ENCODE data around the gene IFITM1. TPM values are rescaled to one million over a fixed set of nuclear protein-coding genes. Genes with fewer than 3 reads are reported as not detected.

Gene IFITM1
- total and polyA plus RNA-seq, 2 of the 4 experiments (the other 2 are of a cell fraction) = 24.2 to 68.9 TPM

GRCh38 chr11:353179-353873, 39.5 kb downstream of the IFITM1 start:
- Histone ChIP-seq H3K23ac (ENCODE audit: low read depth, low read length) (no peak overlapping the region), H3K27ac (ENCODE audit: insufficient read depth, low read length) (peak overlapping the region; percentile 3), H3K14ac (replicated peaks; ENCODE audit: low read depth, low read length) (peak overlapping the region; percentile 6), H2BK120ac (ENCODE audit: low read depth, low read length) (peak overlapping the region; percentile 45), H3K36me3 (ENCODE audit: control insufficient read depth, insufficient read depth, low read length) (no peaks in the 10 kb centered on the region), H3K9me1 (ENCODE audit: insufficient read depth, low read length) (peaks cover 27% of the 10 kb centered on the region), H3K27me3 (ENCODE audit: control insufficient read depth, insufficient read depth, low read length) (no peaks in the 10 kb centered on the region), H3K56ac (ENCODE audit: extremely low read depth, insufficient read depth, low read length) (no peak overlapping the region), H3K9me3 (ENCODE audit: control insufficient read depth, insufficient read depth, low read length) (no peaks in the 10 kb centered on the region), H2AFZ (replicated peaks; ENCODE audit: low read length, poor library complexity) (peak overlapping the region; percentile 76), H4K91ac (ENCODE audit: insufficient read depth, low read depth, low read length) (peak overlapping the region; percentile 67), H2AK9ac (replicated peaks; ENCODE audit: low read depth, low read length, poor library complexity) (no peak overlapping the region), H2BK15ac (ENCODE audit: low read depth, low read length) (peak overlapping the region; percentile 57; the same call in 1 of the 3 replicates), H3K9ac (ENCODE audit: low read depth, low read length) (no peak overlapping the region), H4K5ac (ENCODE audit: low read depth, low read length) (peak overlapping the region; percentile 78), H3K4ac (ENCODE audit: low read depth, low read length) (peak overlapping the region; percentile 3), H3K4me3 (ENCODE audit: insufficient read depth, low read depth, low read length) (no peak overlapping the region), H4K8ac (ENCODE audit: low read depth in 2 of 2, low read length in 2 of 2) (peak overlapping the region; percentile 64 to 75), H3K79me1 (ENCODE audit: low read depth in 1 of 2, low read length in 2 of 2) (peaks cover 0 to 17% of the 10 kb centered on the region in 2 experiments; a peak in 1 of 4 replicates), H2AK5ac (ENCODE audit: low read depth, low read length) (0 out of 2 replicates have a peak overlapping the region, but pooled peaks have one; percentile 92), H2BK5ac (ENCODE audit: low read depth, low read length, poor library complexity, severe bottlenecking) (peak overlapping the region; percentile 47), H3K4me1 (ENCODE audit: control insufficient read depth, insufficient read depth, low read length) (peaks cover 8% of the 10 kb centered on the region), H4K20me1 (ENCODE audit: insufficient read depth, low read length) (no peaks in the 10 kb centered on the region), H3K18ac (ENCODE audit: low read depth, low read length) (peak overlapping the region; percentile 80), H3K4me2 (ENCODE audit: low read depth, low read length) (peak overlapping the region; percentile 2; the same call in 1 of the 2 replicates), H2BK20ac (ENCODE audit: low read depth, low read length) (peak overlapping the region; percentile 43; the same call in 1 of the 2 replicates)
- ChIA-PET POLR2A (ENCODE audit: unreplicated experiment) (no interaction called here), CTCF (interaction anchor here (0.7 kb wide), 1 partner anchor 15 kb away, joined by 3 read pairs; no protein-coding TSS in a partner anchor)
- DNase-seq (peak; percentile 77), ATAC-seq (ENCODE audit: low read depth) (peak; percentile 41)
- no TSS peak for BruUV-seq (replicated peaks)
- in situ Hi-C loops (cut with MboI; ENCODE audit: low sequenced_read_pairs) = loop anchor here (10.0 kb wide), 1 partner anchor 49 kb away; the partner anchor contains the start of gene IFITM2
- dilution Hi-C loops (cut with HindIII; ENCODE audit: low sequenced_read_pairs, unreplicated experiment) = no loop called here
- intact Hi-C loops (cut with micrococcal nuclease) = no loop called here
- WGBS, 2 experiments (ENCODE audit: extremely low coverage in 2 of 2, insufficient read length in 1 of 2) = 21% methylated on average over 7 of the region's 16 CpGs; no CpG with 5 or more reads in 1 of the 2 experiments
- TF ChIP-seq RCOR1 (IDR thresholded peaks at IDR 0.05; ENCODE audit: insufficient replicate concordance, low read length) = no peak
- no peak for TF ChIP-seq FOS (IDR thresholded peaks at IDR 0.05; ENCODE audit: low read depth, low read length)
- TF ChIP-seq MAZ (IDR thresholded peaks at IDR 0.05; ENCODE audit: borderline replicate concordance, low read depth, low read length) = peak; percentile 29; the same call in 1 of the 2 replicates
- no peak for TF ChIP-seq BHLHE40 (IDR thresholded peaks at IDR 0.05; ENCODE audit: low read depth, low read length)

All from IMR-90 (cell line).